CD4-positive, alpha-beta T cell treated with Interleukin-10 for 1 hour (primary cell): ENCODE measurements around the gene PRRT3.
"Not testable (repeated sequence)": the region's sequence is repeated elsewhere in the genome, so short reads cannot be mapped to it uniquely, and the experiment has no call there.

Experiments used
- DNase-seq: peaks from one replicate; pipeline ENCODE4 v3.0.0-alpha.2; 2020

The PRRT3 gene

GRCh38 chr3:9897408-9898372 lies 54.5 kb downstream of the PRRT3 start:
- no peak for DNase-seq

DNA sequence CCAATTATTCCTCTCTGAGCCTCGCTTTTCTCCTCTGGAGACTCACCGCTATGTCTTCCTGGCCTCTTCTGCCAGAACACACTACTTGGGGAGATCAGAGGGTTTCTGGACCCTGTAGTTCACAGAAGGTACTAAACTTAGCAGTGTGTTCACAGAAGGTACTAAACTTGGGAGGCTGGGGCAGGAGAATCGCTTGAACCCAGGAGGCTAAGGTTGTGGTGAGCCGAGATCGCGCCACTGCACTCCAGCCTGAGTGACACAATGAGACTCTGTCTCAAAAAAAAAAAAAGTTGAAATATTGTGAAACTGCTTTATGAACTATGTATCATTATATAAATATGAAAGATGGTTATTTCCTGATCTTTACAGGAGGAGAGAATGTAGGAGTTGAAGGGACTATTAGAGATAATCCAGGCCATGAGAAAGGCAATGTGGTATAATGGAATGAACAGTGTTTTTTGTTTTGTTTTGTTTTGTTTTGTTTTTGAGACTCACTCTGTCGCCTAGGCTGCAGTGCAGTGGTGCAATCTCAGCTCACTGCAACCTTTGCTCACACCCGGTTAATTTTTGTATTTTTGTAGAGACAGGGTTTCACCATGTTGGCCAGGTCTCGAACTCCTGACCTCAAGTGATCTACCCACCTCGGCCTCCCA lies 55.3 kb downstream of the PRRT3 start:
- DNase-seq = not testable (repeated sequence)

DNA sequence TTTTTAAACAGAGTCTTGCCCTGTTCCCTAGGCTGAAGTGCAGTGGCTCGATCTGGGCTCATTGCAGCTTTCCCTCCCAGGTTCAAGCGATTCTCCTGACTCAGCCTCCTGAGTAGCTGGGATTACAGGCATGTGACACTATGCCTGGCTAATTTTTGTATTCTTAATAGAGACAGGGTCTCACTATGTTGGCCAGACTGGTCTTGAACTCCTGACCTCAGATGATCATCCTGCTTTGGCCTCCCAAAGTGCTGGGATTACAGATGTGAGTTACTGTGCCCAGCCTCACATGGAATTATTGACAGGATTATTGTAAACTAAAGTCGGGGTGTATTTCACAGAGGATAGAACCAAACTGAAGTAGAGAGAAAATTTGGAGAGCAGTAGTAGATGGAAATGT lies 56.5 kb downstream of the PRRT3 start:
- DNase-seq = not testable (repeated sequence)
